Muscle of arm (tissue), 14 donors: ENCODE measurements around the gene ZFC3H1. TPM values are rescaled to one million over a fixed set of nuclear protein-coding genes. Genes with fewer than 3 reads are reported as not detected.
"Not testable (repeated sequence)": the region's sequence is repeated elsewhere in the genome, so short reads cannot be mapped to it uniquely, and the experiment has no call there.

Source experiments
- DNase-seq: peaks from one replicate; pipeline ENCODE4 v3.0.0-alpha.2; 2013
- long read RNA-seq, 11 donors: transcript quantifications; one replicate each; lab custom pipeline, GENCODE V29; 2026
- polyA plus RNA-seq, 12 donors: library from polyadenylated mRNA; unstranded; fragments of 120-200 nt; gene quantifications; one replicate each; pipeline ENCODE4 v1.2.1, GENCODE V29; 2013; ENCODE audit not compliant: insufficient read length in 12 of 12

The ZFC3H1 gene
- 10 to 100 TPM in 11 of 12 donors, not detected in 1; 26.4 to 77.3 (median 45.3) TPM for polyA plus RNA-seq
- long read RNA-seq, donor 1, transcript ZFC3H1-206 (2 exons, 1,771 nt): major isoform, 9 of 22 reads
- long read RNA-seq, donor 1, transcript ZFC3H1-209 (2 exons, 845 nt): minor isoform, 6 of 22 reads
- long read RNA-seq, donor 1, transcript ZFC3H1-205 (3 exons, 470 nt): minor isoform, 7 of 22 reads
- long read RNA-seq, donor 1, partial matches to known transcripts: 0 of 22 reads
- long read RNA-seq, donor 1, other reads (novel, unspliced or antisense): 0 of 22 reads
- long read RNA-seq, donor 2, full-length matches to known transcripts: 5 of 57 reads
- long read RNA-seq, donor 2, partial matches to known transcripts: 45 of 57 reads
- long read RNA-seq, donor 2, other reads (novel, unspliced or antisense): 7 of 57 reads
- long read RNA-seq, donor 3, transcript ZFC3H1-206 (2 exons, 1,771 nt): major isoform, 5 of 11 reads
- long read RNA-seq, donor 3, transcript ZFC3H1-205 (3 exons, 470 nt): major isoform, 5 of 11 reads
- long read RNA-seq, donor 3, partial matches to known transcripts: 0 of 11 reads
- long read RNA-seq, donor 3, other reads (novel, unspliced or antisense): 0 of 11 reads
- long read RNA-seq, donor 4, partial matches to known transcripts: 0 of 3 reads
- long read RNA-seq, donor 4, other reads (novel, unspliced or antisense): 0 of 3 reads
- long read RNA-seq, donor 5: 0 reads
- long read RNA-seq, donor 6, partial matches to known transcripts: 0 of 3 reads
- long read RNA-seq, donor 6, other reads (novel, unspliced or antisense): 0 of 3 reads
- long read RNA-seq, donor 7, transcript ZFC3H1-206 (2 exons, 1,771 nt): major isoform, 5 of 9 reads
- long read RNA-seq, donor 7, partial matches to known transcripts: 0 of 9 reads
- long read RNA-seq, donor 7, other reads (novel, unspliced or antisense): 0 of 9 reads
- long read RNA-seq, donor 8, transcript ZFC3H1-205 (3 exons, 470 nt): major isoform, 5 of 54 reads
- long read RNA-seq, donor 8, partial matches to known transcripts: 43 of 54 reads
- long read RNA-seq, donor 8, other reads (novel, unspliced or antisense): 0 of 54 reads
- long read RNA-seq, donor 9, partial matches to known transcripts: 0 of 13 reads
- long read RNA-seq, donor 9, other reads (novel, unspliced or antisense): 7 of 13 reads
- long read RNA-seq, donor 10, partial matches to known transcripts: 0 of 9 reads
- long read RNA-seq, donor 10, other reads (novel, unspliced or antisense): 0 of 9 reads
- long read RNA-seq, donor 11, transcript ZFC3H1-205 (3 exons, 470 nt): major isoform, 9 of 15 reads
- long read RNA-seq, donor 11, partial matches to known transcripts: 0 of 15 reads
- long read RNA-seq, donor 11, other reads (novel, unspliced or antisense): 0 of 15 reads

GRCh38 chr12:71663561-71664410, at the start of gene ZFC3H1, which contains the start of gene THAP2:
Gene ZFC3H1 (minus strand): TSS chr12:71663848. CDS start chr12:71663610, 238 bp downstream.
Gene THAP2 (plus strand): TSS chr12:71664301. CDS start chr12:71664510, 209 bp downstream.
- peak; percentile 99 for DNase-seq

- no peak for DNase-seq
These were observed 46.9 kb upstream of the ZFC3H1 start for GRCh38 chr12:71710276-71711125.

GRCh38 chr12:71708658-71709057, 45.0 kb upstream of the ZFC3H1 start:
- no peak for DNase-seq

- no peak for DNase-seq
These were observed 41.3 kb upstream of the ZFC3H1 start for GRCh38 chr12:71704920-71705319.

- DNase-seq: no peak
These were observed 39.6 kb upstream of the ZFC3H1 start for GRCh38 chr12:71703206-71703605.

- no peak for DNase-seq
These were observed 38.9 kb upstream of the ZFC3H1 start for GRCh38 chr12:71702590-71702989.

- not testable (repeated sequence) for DNase-seq
These were observed 38.5 kb upstream of the ZFC3H1 start for GRCh38 chr12:71702181-71702580.

- DNase-seq: no peak
These were observed 32.1 kb upstream of the ZFC3H1 start for GRCh38 chr12:71695782-71696181.

- no peak for DNase-seq
These were observed 30.6 kb upstream of the ZFC3H1 start for GRCh38 chr12:71694099-71694820.

GRCh38 chr12:71693651-71694050, 30.0 kb upstream of the ZFC3H1 start:
- not testable (repeated sequence) for DNase-seq

- DNase-seq: no peak
These were observed 29.5 kb upstream of the ZFC3H1 start for GRCh38 chr12:71693126-71693525.

GRCh38 chr12:71691504-71692129, 28.0 kb upstream of the ZFC3H1 start:
- DNase-seq: no peak

GRCh38 chr12:71688961-71689570, 25.4 kb upstream of the ZFC3H1 start:
- DNase-seq: no peak

GRCh38 chr12:71687172-71687571, 23.5 kb upstream of the ZFC3H1 start:
- DNase-seq: not testable (repeated sequence)

- no peak for DNase-seq
These were observed 23.0 kb upstream of the ZFC3H1 start for GRCh38 chr12:71686658-71687025.

- peak; percentile 90 for DNase-seq
These were observed 22.4 kb upstream of the ZFC3H1 start, which contains the start of gene TMEM19 for GRCh38 chr12:71685914-71686657. Gene TMEM19 (plus strand): TSS chr12:71686082. CDS start chr12:71686681, 599 bp downstream.
